HuH-7.5 (cell line): ENCODE data around the gene C8G.

Source experiments
- DNase-seq: peaks from one replicate; pipeline ENCODE4 v3.0.0; 2011; ENCODE audit warnings: low spot score

The C8G gene

DNA sequence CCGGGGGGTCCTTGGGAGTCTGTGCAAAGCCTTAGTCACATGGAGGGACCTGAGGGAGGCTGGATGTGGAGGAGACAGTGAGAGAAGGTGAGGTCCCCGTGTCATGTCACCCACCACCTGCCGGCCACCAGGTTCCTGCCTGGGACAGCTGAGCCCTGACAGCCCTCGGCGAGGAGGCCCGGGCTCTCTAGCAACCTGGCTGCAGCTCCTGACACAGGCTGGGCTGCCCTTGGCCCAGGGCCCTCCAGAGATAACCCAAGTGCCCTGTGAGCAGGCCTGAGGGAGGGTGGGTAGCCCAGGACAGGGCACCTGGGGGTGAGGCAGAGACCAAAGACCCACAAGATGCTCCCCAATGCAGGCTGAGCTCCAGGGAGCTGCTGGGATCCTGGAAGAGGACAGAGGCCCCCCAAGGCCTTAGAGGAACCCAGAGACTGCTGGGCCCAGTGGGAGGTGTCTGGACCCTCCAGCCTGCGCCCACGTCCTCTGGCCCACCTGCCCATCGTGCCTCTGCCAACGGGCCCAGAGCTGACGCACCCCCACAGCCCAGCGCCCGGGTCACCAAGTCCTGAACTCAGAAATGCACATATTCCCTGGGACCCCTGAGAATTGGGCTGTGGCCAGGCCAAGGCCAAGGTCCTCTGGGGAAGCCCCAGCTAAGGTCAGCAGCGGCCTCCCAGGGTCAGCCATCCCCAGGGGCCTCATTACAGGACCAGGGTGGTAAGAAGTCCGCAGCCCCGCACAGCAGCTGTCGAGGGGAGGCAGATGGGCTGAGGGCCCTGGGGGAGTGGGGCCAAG, 23.5 kb downstream of the C8G start:
- DNase-seq, result no peak

DNA sequence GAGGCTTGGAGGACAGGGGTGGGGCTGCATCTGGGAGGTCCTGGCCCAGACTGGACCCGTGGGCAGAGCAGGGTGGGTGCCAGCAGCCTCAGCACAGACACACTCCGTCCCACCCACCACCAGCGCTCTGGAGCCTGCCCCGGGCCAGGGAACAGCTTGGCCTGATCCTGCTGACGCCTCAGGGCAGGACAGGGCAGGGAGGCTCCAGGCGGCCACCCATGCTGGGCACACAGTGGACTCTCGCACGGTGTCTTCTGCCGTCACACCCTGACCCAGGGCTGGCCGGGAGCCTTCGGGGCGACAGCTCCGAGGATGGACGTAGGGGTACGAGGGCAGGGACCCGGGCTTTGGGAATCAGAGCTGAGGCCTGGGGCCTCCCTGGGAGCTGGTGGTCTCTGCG, 24.1 kb downstream of the C8G start:
- DNase-seq, result no peak

DNA sequence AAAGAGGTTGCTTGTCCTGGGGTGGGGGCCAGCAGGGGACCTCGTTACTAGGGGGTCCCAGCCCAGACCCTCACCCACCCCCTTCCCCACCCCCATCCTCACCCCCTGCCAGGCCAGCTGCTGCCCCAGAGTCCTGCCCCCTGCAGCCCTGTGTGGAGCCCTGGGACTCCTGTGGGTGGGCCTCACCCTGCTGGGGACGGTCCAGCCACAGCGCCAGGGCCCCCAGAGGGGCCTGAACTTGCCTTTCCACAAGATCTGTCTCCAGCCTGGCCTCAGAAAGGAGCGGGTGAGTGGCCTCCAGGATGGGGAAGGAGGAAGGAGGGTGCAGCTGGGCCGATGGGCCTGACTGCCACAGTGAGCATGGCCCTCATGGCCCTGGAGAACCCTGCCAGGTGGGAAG, 24.7 kb downstream of the C8G start:
- no peak for DNase-seq

DNA sequence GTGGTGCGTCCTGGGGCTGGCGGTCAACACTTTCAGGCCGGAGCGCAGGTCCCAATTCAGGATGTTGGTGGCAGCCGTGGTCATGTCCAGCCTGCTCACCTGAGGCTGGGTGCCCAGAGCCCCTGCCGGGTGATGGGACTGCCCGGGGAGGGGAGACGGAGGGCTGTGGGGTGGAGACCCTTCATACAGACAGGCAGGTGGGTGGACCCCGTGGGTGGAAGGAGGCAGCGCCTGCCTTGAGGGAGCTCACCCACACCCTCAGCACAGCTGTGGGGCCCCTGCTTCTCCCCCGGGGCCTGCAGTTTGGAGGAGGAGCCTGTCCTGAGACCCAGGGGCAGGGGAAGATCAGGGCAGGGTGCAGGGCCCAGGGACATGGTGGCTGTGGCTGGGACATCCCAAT, 25.3 kb downstream of the C8G start:
- DNase-seq, result no peak

DNA sequence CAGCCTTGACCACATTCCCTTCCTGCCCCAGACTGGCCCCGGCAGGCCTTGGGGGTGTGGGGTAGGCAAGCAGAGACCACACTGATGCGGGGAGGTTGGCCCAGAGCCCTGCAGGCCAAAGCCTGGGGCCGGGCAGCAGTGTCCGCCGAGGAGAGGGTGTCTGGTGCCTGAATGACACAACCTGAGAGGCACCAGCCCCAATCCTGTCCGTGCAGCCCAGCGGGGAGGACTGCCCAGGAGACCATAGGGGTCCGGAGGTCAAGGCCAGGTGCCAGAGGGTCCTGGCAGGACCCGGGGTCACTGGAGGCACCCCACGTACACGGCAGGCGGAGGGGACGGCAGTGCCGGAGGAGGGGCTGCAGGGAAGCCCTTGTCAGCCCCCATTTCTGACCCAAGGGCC, 26.7 kb downstream of the C8G start:
- no peak for DNase-seq

DNA sequence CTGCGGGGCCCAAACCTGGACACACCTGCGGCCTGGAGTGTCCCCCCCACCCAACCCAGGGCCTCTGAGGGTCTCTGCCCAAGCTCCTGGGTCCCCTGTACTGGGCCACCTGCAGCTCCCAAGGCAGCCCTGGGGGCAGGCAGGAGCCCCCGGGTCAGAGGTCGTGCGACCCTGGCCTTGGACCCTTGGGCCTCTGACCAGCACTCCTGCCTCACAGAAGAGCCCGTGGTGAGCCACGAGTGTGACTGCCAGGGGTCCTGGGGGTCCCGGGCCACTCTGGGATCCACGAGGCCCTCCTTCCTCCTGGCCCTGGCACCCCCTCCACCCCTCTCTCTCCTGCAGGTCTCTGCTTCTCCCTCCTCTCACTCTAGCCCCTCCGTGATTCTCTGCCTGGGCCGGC, 27.3 kb downstream of the C8G start:
- no peak for DNase-seq

DNA sequence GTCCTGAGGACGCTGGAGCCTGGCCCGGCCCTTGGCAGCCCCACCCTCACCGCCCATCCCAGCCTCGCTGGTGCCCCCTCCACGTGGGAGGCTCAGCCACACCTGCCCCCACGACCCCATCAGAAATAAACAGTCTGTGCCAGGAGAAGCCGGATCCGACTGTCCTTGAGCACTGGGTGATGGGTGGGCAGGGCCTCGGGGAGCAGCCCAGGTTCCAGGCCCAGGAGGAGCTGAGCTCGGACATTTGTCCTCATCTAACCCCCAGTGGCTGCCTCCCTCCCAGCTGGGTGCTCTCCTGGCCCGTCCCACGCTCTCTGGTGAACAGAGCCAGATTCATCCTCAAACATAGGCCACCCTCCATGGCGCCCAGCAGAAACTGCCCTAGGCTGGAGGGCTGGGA, 27.7 kb downstream of the C8G start:
- no peak for DNase-seq

DNA sequence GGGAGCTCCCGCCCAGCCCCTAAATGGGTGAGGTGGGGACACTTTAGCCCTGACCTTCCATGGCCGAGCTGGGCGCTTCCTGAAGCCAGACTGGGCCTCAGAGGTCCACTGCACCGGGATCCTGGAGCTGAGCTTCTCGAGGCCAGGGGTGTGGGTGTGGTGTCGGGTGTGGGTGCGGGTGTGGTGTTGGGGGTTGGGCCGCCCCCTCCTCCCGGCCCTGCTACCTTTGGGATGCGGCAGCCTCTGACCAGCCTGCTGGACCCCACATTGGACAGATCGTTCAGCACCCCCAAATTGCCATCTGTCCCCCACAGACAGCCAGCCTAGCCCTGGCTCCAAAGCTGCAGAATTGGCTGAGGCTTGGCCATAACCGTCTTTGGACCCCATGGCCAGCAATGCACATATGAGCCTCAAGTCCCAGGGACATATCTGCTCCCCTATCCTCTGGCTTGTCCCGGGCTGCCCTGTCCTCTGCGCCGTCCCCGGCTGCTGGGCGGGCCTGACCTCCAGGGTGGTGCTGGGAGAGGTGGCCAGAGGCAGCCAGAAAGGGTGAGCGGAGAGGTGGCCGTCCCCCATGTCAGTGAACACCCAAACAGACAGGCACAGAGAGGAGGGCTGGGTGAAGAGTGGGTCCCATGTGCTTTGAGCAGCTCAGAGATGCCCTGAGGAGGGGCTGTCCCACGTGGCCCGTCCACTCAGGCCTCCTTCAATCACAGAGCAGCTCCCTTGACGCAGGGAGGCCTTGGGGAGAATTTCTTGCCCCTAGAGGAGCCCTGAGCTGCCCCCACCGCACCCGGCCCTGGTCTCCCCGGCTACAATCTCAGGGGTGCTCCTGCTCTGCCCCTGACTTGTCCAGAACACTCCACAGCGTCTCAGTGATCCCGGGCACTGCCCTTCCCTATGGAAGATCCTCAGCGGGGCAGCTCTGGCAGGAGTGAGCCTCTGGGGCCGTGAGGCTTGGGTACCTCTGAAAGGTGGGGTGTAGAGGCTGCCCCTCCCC, 28.9 kb downstream of the C8G start:
- no peak for DNase-seq

DNA sequence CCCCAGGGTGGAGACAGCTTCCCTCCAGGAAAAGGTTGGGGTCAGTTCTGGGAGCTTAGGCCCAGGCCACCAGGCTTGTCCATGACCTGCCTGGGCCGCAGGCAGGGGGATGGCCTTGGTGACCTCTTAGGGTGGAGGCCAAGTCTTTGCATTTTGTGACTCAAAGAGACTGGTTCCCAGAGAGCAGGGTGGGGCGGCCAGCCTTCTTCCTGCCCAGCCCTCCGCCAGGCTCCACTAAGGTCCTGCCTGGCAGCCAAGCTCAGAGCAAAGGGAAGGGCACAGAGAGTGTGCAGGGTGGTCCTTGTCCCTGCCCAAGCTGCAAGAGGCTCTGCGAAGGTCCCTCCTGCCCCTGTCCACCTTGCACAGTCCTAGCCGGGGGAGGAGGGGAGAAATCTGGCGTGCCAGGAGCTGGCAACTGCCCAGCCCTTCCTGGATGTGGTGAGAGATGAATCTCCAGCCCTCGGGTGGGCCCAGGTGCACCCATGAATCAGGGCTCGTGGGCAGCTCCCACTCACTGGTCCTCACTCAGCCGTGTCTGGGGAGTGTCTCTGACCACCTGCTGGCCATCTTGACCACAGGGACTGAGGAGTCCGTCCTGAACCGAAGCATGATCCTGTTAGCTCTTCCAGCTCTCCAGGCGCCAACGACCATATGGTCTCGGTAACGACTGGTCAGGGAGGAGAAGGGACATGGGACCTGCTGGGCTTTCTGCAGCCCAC, 29.9 kb downstream of the C8G start:
- DNase-seq, result no peak

DNA sequence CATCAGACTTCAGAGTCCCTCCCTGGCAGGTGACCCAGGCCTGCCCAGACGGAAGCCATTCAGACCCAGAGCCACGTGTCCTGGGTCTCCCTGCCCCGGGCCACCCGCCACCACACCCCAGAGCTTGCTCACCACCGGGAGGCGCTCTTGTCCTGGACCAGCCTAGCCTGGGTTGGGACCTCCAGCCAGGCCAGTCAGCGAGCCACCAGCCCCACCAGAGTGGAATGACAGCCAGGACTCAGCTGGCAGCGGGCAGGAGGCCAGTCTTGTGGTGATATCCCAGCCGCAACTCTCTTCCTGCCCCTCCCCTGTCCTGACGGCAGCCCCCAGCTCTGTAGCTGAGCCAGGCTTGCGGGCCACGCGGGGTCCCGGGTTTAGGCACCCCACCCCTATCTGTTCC, 30.6 kb downstream of the C8G start:
- no peak for DNase-seq

DNA sequence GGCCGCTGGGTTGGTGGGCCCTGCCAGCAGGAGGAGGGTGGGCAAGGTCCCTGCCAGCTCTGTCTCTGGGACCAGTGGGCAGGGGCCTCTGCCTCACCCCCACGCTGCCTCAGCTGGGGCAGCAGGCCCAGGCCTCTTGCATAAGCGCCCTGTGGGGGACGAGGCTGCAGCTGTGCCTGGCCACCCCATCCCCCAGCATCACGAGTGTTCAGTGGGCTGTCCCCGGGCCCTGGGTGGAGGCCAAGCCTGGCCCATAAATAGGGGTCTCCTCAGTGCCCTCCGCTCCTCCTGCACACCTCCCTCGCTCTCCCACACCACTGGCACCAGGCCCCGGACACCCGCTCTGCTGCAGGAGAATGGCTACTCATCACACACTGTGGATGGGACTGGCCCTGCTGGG, 32.2 kb downstream of the C8G start, which contains the start of gene PTGDS:
Gene PTGDS (plus strand): TSS at position 282 of the 400 bp plus-strand sequence. CDS start 75 bp downstream, at position 357.
- no peak for DNase-seq

DNA sequence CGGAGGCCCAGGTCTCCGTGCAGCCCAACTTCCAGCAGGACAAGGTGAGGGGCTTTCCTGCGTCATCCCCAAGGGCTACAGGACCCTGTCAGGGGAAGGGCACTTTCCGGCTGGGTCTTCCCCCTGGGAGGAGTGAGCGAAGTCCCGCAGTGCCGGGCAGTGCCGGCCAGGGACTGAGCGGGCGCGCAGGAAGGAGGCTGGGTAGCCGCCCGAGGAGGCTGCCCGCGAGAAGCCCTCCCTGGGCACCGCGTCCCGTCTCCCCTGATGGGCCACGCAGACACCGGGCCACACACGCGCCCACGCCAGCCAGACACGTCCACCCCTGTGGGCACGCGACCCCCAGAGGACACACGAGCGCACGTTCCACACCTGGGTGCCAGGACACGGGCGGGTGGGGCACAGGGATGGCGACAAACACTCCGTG, 32.6 kb downstream of the C8G start:
- no peak for DNase-seq

DNA sequence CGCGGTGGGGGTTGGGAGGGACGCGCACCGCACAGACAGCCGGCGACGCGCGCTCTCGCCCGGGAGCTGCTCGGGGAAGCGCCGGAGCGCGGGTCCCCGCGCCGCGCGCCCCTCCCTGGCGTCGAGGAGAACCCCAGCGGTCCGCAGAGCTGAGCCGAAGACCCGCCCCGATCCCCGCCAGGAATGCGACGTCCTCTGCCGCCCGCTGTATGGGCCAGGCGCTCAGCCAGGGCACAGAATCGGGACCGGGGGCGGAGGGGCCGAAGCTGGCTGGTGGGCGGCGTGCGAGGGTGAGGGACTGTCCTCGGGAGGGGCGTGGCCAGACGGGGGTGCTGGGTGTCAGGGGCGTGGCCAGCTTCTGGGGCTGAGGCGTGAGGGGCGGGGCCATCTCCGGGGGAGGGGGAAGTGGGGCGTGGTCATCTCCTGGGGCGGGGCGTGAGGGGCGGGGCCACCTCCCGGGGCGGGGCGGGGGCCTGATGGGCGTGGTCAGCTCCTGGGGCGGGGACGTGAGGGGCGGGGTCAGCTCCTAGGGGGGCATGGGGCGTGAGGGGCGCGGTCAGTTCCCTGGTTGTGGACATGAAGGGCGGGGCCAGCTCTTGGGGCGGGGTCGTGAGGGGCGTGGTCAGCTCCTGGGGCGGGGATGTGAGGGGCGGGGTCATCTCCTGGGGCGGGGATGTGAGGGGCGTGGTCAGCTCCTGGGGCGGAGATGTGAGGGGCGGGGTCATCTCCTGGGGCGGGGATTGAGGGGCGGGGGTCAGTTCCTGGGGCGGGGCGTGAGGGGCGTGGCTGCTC, 33.2 kb downstream of the C8G start:
- peak; percentile 86 for DNase-seq

DNA sequence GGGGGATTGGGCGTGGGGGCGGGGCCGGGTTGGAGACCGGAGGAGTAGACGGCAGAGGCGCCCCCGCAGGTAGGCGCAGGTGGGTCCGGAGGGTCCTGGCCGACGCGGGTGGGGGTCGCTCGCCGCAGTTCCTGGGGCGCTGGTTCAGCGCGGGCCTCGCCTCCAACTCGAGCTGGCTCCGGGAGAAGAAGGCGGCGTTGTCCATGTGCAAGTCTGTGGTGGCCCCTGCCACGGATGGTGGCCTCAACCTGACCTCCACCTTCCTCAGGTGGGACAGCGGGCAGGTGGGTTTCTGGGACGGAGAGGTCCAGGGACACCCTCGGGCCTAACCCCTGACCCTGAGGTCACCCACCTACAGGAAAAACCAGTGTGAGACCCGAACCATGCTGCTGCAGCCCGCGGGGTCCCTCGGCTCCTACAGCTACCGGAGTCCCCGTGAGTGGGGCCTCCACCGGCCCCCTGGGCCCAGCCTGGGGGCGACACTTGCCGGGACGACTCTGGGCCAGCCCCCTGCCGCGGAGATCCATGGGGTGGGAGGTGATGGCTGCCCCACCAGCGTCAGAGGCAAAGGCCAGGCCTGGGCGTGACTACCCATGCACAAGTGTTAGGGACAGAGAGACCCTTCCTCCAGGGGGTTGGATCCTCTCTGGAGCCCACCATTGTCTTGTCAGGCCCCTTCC, 34.0 kb downstream of the C8G start:
- DNase-seq, result no peak

DNA sequence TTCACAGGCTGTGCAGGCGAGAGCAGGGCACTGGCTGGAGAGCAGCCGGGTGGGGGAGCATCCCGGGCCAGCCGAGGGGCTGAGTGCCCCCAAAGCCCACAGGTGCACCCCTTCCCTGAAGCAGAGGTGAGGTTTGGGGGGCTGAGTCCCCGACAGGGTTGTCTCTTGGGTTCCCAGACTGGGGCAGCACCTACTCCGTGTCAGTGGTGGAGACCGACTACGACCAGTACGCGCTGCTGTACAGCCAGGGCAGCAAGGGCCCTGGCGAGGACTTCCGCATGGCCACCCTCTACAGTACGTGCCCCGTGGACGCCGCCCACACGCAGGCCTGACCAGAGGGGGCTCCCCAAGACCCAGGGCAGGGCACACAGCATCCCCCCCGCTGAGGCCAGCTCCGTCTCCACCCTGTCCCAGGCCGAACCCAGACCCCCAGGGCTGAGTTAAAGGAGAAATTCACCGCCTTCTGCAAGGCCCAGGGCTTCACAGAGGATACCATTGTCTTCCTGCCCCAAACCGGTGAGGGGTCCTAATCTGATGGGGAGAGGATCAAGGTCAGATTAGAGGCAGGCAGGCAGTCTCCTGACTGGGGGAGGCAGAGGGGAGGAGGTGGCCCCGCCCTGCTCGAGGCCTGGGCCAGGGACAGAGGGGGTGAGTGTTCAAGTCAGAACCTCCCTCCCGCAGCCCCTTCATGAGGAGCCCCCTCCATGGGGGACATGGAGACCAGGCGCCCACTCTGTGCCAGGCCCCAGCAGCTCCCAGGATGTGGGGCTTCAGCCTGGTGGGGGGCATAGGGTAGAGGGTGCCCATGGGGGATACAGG, 34.9 kb downstream of the C8G start:
- no peak for DNase-seq

DNA sequence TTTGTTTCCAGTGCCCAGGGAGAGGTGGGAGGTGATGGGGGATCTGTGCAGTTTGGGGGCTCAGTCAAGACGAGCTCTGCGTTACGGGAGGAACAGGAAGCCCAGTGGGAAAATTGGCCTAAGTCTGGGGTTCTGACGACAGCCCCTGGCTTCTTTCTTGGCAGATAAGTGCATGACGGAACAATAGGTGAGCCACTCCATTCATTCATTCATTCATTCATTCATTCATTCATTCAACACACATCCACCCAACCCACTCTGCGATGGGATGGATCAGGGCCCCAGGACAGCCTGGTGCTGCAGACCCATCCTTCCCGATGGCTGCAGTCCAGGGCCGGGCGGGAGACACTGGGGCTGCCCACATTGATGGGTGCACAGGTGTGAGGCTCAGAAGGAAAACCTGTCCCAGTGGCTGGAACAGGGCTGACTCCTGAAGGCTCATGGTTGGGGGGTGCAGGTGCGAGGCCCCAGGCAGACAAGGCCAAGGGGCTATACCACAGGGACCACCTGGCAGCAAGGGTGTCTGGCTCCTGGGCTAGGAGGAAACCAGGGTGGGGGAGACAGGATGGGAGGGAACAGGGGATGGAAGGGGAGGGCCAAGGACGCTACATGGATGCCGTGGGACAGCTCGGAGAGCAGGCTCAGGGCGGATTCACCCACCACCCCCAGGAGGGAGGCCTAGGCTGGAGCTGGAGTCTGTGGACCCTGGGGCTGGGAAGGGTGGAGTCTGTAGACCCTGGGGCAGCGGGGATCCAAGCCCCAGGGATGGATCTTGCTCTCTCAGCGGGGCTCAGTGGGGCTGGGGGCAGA, 35.8 kb downstream of the C8G start:
- DNase-seq, result no peak

DNA sequence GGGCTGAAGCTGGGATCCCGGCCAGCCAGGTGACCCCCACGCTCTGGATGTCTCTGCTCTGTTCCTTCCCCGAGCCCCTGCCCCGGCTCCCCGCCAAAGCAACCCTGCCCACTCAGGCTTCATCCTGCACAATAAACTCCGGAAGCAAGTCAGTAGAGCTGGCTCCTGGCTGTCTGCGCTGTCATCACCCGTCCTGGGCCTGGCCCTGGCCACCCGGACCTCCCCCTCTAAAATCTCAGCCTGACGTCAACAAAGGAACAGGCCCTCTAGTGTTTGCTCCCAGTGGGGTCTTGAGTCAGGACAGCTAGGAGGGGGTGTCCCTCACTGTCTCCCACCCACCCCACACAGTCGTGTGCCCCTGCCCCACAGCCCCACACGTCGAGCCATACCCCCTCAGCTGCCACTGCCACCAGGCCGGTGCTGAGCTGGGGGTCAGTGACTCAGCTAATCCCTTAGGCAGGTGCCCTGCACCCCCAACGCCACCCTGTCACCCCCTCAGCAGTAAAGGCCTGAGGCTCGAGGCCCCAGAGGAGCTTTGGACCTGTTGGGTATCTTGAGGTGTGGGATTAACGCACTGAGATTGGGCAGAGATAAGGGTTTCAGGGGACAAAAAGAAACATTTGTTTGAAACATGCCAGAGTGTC, 36.7 kb downstream of the C8G start:
- no peak for DNase-seq

DNA sequence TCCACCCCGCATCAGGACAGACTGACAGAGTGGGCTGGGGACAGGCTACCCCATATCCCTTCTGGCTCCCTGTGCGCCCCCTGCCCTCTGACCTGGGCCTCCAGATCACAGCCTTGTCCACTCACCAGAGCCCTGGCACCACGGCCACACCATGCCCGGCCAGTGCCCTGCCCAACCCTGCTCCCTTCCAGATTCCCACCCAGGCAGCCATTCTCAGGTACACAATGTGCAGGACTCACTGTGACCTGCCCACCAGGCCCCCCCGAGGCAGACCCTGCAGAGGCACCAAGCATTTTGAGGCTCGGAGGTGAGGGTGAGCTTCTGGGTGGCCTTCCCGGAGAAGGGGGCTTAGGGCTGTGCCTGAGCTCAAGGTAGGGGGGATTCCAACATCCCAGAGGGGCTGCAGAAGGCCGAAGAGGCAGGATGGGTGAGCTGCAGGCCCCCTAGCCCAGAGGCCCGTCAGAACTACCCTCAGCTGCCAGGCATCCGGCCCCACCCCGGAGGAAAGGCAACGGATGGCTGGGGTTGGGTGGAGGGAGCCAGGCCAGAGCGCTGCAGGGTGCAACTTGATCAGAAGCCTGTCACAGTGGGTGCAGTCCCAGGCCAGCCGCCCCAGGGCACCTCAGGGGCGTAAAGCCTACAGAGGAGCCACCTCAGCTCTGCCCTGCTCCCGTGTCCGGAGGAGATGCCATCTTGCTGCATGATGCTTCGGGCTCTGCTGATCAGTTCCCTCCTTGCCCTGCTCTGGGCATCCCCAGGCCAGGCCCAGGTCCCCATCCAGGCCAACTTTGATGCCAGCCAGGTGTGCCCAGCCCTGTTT, 37.4 kb downstream of the C8G start, which contains the start of gene LCNL1:
Gene LCNL1 (plus strand): TSS at position 762 of the 820 bp plus-strand sequence. CDS start 594 bp downstream, outside the sequence.
- no peak for DNase-seq
